ENCODE measurements around the gene ADAM19. TPM values are rescaled to one million over a fixed set of nuclear protein-coding genes. Genes with fewer than 3 reads are reported as not detected.

Gene ADAM19
- polyA plus RNA-seq, 1 of the 3 experiments (the other 2 are of a cell fraction): 46.9 TPM

DNA sequence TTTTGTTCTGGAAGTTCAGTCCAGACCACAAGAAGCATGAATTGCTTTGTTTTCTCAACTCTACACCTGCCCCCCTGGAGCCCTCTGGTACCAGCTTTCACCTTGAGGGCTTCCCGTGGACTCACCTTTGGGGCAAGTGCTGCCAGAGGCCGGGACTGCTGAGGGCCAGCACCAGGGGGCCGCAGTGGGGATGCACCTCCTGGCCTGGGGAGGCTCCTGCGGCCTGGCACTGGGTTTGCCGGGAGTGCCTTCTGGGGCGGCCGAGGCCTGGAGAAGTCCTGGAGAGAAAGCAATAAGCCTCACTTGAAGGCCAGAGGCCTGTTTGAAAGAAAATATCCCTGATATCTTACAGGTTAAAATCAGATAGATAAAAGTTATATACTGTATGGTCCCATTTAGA lies 93.9 kb downstream of the ADAM19 start:
- CTCF ChIA-PET: interaction anchor here (1.1 to 8.1 kb wide), 5 partner anchors 50 to 334 kb away, joined by 3 to 102 read pairs (median 4); no protein-coding TSS in a partner anchor
- Histone ChIP-seq H2AFZ (ENCODE audit: low read depth) (no peak overlapping the region), H3K4me1 (ENCODE audit: control insufficient read depth in 1 of 2, insufficient read depth in 2 of 2, low read depth in 1 of 2, low read length in 1 of 2) (peaks cover 0 to 2% of the 10 kb centered on the region in 2 experiments; a peak in 1 of 4 replicates), H3K9ac (no peak overlapping the region), H3F3A (replicated peaks; ENCODE audit: insufficient read depth) (peaks cover 55% of the 10 kb centered on the region), H3K9me2 (no peaks in the 10 kb centered on the region), H3K79me2 (ENCODE audit: insufficient read depth) (peaks cover 21% of the 10 kb centered on the region; the same call in 1 of the 2 replicates), H3K4me2 (no peak overlapping the region), H3K27ac (ENCODE audit: low read depth in 2 of 2, low read length in 1 of 2) (no peak overlapping the region), H3K36me3 (replicated peaks in 1 of 2; ENCODE audit: control insufficient read depth in 1 of 2, insufficient read depth in 2 of 2, low read length in 1 of 2) (peaks cover 43 to 50% of the 10 kb centered on the region in 2 experiments), H4K20me1 (ENCODE audit: insufficient read depth) (peaks cover 6% of the 10 kb centered on the region; the same call in 1 of the 2 replicates), H3K4me3 (ENCODE audit: low read depth in 2 of 2, low read length in 1 of 2) (no peak overlapping the region), H3K9me3 (no peaks in the 10 kb centered on the region), H3K27me3 (ENCODE audit: insufficient read depth) (no peaks in the 10 kb centered on the region)
- no peak for DNase-seq
- POLR2A ChIA-PET: no interaction called here
- TF ChIP-seq YY1 (IDR thresholded peaks at IDR 0.05; ENCODE audit: low read depth) (no peak), GABPA (IDR thresholded peaks at IDR 0.05; ENCODE audit: low read depth) (no peak), ELF1 (IDR thresholded peaks at IDR 0.05) (no peak)
- TF ChIP-seq, protein P1, sequence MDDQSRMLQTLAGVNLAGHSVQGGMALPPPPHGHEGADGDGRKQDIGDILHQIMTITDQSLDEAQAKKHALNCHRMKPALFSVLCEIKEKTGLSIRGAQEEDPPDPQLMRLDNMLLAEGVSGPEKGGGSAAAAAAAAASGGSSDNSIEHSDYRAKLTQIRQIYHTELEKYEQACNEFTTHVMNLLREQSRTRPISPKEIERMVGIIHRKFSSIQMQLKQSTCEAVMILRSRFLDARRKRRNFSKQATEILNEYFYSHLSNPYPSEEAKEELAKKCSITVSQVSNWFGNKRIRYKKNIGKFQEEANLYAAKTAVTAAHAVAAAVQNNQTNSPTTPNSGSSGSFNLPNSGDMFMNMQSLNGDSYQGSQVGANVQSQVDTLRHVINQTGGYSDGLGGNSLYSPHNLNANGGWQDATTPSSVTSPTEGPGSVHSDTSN (IDR thresholded peaks at IDR 0.05): no peak
- 100% methylated on average over 6 of the region's 7 CpGs for WGBS (ENCODE audit: low lambda C conversion rate)

DNA sequence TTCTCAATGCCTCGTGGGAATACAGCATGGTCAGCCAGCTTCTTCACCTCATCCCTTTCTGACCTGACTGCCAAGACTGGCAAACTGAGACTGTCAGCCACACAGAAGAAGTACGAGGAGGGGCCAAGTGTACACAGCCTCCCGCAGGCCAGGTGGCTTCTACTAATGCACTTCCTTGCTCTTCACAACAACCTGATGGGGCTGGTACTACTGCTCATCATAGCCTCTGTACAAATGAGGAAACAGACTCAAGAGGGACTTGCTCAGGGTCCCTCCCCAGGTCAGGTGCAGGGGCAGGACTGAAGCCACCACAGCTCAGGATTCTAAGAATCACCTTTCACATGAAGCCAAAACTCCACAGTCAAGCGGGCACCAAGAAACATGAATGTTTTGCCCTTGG lies 94.3 kb downstream of the ADAM19 start:
- Histone ChIP-seq H3K27ac (ENCODE audit: low read depth in 2 of 2, low read length in 1 of 2) (0 out of 4 replicates have a peak overlapping the region, but pooled peaks of 1 of the 2 experiments have one; percentile 6), H3K9me3 (no peaks in the 10 kb centered on the region), H3K9me2 (no peaks in the 10 kb centered on the region), H4K20me1 (ENCODE audit: insufficient read depth) (peaks cover 6% of the 10 kb centered on the region; the same call in 1 of the 2 replicates), H3F3A (replicated peaks; ENCODE audit: insufficient read depth) (peaks cover 57% of the 10 kb centered on the region), H3K4me2 (no peak overlapping the region), H3K36me3 (replicated peaks in 1 of 2; ENCODE audit: control insufficient read depth in 1 of 2, insufficient read depth in 2 of 2, low read length in 1 of 2) (peaks cover 43 to 54% of the 10 kb centered on the region in 2 experiments), H3K79me2 (ENCODE audit: insufficient read depth) (peaks cover 16% of the 10 kb centered on the region; the same call in 1 of the 2 replicates), H3K9ac (no peak overlapping the region), H3K27me3 (ENCODE audit: insufficient read depth) (no peaks in the 10 kb centered on the region), H3K4me3 (ENCODE audit: low read depth in 2 of 2, low read length in 1 of 2) (no peak overlapping the region), H2AFZ (ENCODE audit: low read depth) (no peak overlapping the region), H3K4me1 (ENCODE audit: control insufficient read depth in 1 of 2, insufficient read depth in 2 of 2, low read depth in 1 of 2, low read length in 1 of 2) (peaks cover 0 to 2% of the 10 kb centered on the region in 2 experiments; a peak in 1 of 4 replicates)
- no peak for TF ChIP-seq EZH2phosphoT487 (IDR thresholded peaks at IDR 0.05; ENCODE audit: borderline replicate concordance, low read depth)
- TF ChIP-seq FOXM1 (IDR thresholded peaks at IDR 0.05; ENCODE audit: low read depth): no peak
- no peak for TF ChIP-seq MXI1 (IDR thresholded peaks at IDR 0.05; ENCODE audit: low read depth, low read length)
- no peak for TF ChIP-seq TCF12 (IDR thresholded peaks at IDR 0.05)
- CTCF ChIA-PET: interaction anchor here (1.1 to 8.1 kb wide), 6 partner anchors 49 to 333 kb away, joined by 3 to 102 read pairs (median 4); no protein-coding TSS in a partner anchor
- no peak for DNase-seq
- 94% methylated on average over 4 of the region's 4 CpGs for WGBS (ENCODE audit: low lambda C conversion rate)
- POLR2A ChIA-PET: no interaction called here

DNA sequence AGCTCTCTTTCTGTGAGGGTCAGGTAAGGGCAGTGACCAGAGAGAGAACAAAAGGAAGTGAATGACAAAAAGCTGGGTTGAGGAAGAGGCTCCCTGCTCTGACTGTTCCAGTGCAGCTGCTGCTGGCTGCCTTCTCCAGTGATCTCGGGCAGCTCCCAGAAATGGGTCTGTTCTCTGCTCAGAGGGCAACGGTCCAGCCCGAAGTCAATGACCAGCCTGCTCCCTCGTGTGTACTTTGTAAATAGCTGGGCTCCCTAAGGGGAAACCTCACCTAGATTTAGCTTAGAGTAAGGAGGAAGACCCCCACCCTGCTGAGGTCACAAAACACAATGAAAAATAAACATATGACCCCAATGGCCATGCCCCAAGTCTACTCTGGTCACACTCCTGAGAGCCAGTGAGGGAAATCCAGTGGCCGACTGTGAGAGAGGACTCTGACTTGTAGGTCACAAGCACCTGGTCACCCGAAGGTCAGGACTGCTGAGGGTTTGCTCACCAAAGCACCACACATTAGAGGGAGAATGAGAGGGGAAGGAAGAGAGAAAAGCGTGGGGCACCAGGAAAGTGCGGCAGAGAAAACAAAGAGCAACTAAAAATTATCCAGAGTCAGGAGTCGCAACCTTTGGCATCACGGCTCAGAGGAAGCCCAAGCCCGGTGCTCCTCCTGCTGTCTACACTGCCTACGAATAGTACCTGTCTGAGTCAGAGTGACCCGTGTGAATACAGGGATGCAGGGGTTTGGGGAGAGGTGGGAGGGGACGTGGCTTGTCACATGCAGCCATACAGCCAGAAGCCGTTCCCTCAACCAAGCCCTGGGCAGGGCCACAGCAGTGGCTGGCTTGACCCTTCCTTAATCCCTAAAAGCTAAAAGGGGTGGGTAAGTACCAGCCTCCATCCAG lies 95.7 kb downstream of the ADAM19 start:
- Histone ChIP-seq H3K9ac (no peak overlapping the region), H4K20me1 (ENCODE audit: insufficient read depth) (no peaks in the 10 kb centered on the region), H3K36me3 (replicated peaks in 1 of 2; ENCODE audit: control insufficient read depth in 1 of 2, insufficient read depth in 2 of 2, low read length in 1 of 2) (peaks cover 30 to 55% of the 10 kb centered on the region in 2 experiments)

More for the DNA sequence above, 95.7 kb downstream of the ADAM19 start:
- Histone ChIP-seq H3K9me2 (no peaks in the 10 kb centered on the region), H3K4me2 (no peak overlapping the region), H3K79me2 (ENCODE audit: insufficient read depth) (peaks cover 18% of the 10 kb centered on the region; the same call in 1 of the 2 replicates), H3K27ac (ENCODE audit: low read depth in 2 of 2, low read length in 1 of 2) (peak overlapping the region in 1 of 2 experiments; percentile 66; a peak in 1 of 4 replicates), H3K4me1 (ENCODE audit: control insufficient read depth in 1 of 2, insufficient read depth in 2 of 2, low read depth in 1 of 2, low read length in 1 of 2) (peaks cover 0 to 2% of the 10 kb centered on the region in 2 experiments; a peak in 1 of 4 replicates), H3K9me3 (no peaks in the 10 kb centered on the region), H3K4me3 (ENCODE audit: low read depth in 2 of 2, low read length in 1 of 2) (no peak overlapping the region), H3F3A (replicated peaks; ENCODE audit: insufficient read depth) (peaks cover 51% of the 10 kb centered on the region), H2AFZ (ENCODE audit: low read depth) (no peak overlapping the region), H3K27me3 (ENCODE audit: insufficient read depth) (no peaks in the 10 kb centered on the region)
- ChIA-PET POLR2A (no interaction called here), CTCF (interaction anchor here (0.5 to 8.1 kb wide), 6 partner anchors 10 to 153 kb away, joined by 3 to 102 read pairs (median 4); no protein-coding TSS in a partner anchor)
- no peak for TF ChIP-seq FOSL2 (IDR thresholded peaks at IDR 0.05; ENCODE audit: borderline replicate concordance, low read depth)
- TF ChIP-seq, protein P1 (IDR thresholded peaks at IDR 0.05): no peak
- TF ChIP-seq SMC3 (IDR thresholded peaks at IDR 0.05; ENCODE audit: low read depth, low read length): no peak
- WGBS (ENCODE audit: low lambda C conversion rate): 90% methylated on average over 14 of the region's 15 CpGs
- DNase-seq: no peak

Data from SK-N-SH (cell line).